ENCODE results near the gene THADA. TPM values are rescaled to one million over a fixed set of nuclear protein-coding genes. Genes with fewer than 3 reads are reported as not detected.
A peak's percentile ranks its signal among the peaks of the same experiment; 100 is the strongest.
"Not testable (repeated sequence)": the region's sequence is repeated elsewhere in the genome, so short reads cannot be mapped to it uniquely, and the experiment has no call there.

THADA gene
- total RNA-seq, 1 donor from 2014 or later = 29.3 TPM

DNA sequence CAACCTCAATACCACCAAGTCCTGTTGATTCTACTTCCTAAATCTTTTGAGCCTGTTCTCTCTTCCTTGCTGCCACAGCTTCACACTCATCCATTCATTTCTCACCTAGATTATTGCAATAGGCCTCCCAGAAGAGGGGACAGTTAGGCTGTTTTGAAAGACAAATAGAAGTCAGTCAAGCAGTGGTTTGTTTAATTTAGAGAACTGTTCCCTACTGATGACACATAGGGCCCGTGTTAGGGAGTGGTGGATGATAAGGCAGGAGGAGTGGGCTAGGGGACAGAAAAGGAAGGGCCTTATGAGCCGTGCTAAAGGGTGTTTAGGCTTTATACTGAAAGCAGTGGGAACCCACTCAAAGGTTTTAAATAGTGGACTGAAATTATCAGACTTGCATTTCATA, 309.9 kb downstream of the THADA start:
- no peak overlapping the region for H3K4me2 ChIP-seq
- no peak overlapping the region for H3K4me3 ChIP-seq
- Mint-ChIP-seq H3K36me3 (peaks cover 70% of the 10 kb centered on the region), H3K4me3 (no peak overlapping the region), H3K27me3 (ENCODE audit: insufficient read depth, low read depth) (peaks cover 6% of the 10 kb centered on the region), H3K27ac (peak overlapping the region; percentile 28), H3K9me3 (peaks cover 40% of the 10 kb centered on the region), H3K4me1 (no peaks in the 10 kb centered on the region)
- H3K27me3 ChIP-seq = no peaks in the 10 kb centered on the region
- H3F3A ChIP-seq (ENCODE audit: low read depth) = no peaks in the 10 kb centered on the region
- H4K20me1 ChIP-seq (ENCODE audit: low read depth) = no peaks in the 10 kb centered on the region
- H3K27ac ChIP-seq = no peak overlapping the region
- H3K36me3 ChIP-seq = peaks cover 8% of the 10 kb centered on the region
- no peak for DNase-seq (ENCODE audit: low spot score)
- H3K79me2 ChIP-seq (ENCODE audit: low read depth) = no peaks in the 10 kb centered on the region
- no peaks in the 10 kb centered on the region for H3K4me1 ChIP-seq
- no peak overlapping the region for H2AFZ ChIP-seq (replicated peaks)
- no peak overlapping the region for H3K9ac ChIP-seq
- TF ChIP-seq EZH2 (IDR thresholded peaks at IDR 0.05) (no peak), EZH2phosphoT487 (IDR thresholded peaks at IDR 0.05) (no peak), CTCF (IDR thresholded peaks at IDR 0.05) (no peak)
- H3K9me3 ChIP-seq (ENCODE audit: low read depth) = no peaks in the 10 kb centered on the region

DNA sequence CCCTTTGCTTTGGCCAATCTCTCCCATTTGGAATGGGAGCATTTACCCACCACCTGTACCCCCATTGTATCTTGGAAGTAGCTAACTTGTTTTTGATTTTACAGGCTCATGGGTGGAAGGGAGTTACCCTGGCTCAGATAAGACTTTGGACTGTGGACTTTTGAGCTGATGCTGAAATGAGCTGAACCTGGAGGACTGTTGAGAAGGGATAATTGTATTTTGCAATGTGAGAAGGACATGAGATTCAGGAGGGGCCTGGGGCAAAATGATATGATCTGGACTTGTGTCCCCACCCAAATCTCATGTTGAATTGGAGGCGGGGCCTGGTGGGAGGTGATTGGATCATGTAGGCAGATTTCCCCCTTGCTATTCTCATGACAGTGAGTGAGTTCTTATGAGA, 310.9 kb downstream of the THADA start:
- H3K4me1 Mint-ChIP-seq = no peaks in the 10 kb centered on the region
- Histone ChIP-seq H3K27me3 (no peaks in the 10 kb centered on the region), H3K79me2 (ENCODE audit: low read depth) (no peaks in the 10 kb centered on the region), H3K4me3 (no peak overlapping the region), H3K9ac (no peak overlapping the region), H3K27ac (no peak overlapping the region), H3K36me3 (peaks cover 8% of the 10 kb centered on the region), H3K4me1 (no peaks in the 10 kb centered on the region), H2AFZ (replicated peaks) (no peak overlapping the region), H4K20me1 (ENCODE audit: low read depth) (no peaks in the 10 kb centered on the region), H3F3A (ENCODE audit: low read depth) (no peaks in the 10 kb centered on the region), H3K9me3 (ENCODE audit: low read depth) (no peaks in the 10 kb centered on the region), H3K4me2 (no peak overlapping the region)
- H3K36me3 Mint-ChIP-seq = peaks cover 65% of the 10 kb centered on the region
- DNase-seq (ENCODE audit: low spot score) = no peak
- no peak overlapping the region for H3K27ac Mint-ChIP-seq
- H3K27me3 Mint-ChIP-seq (ENCODE audit: insufficient read depth, low read depth) = peaks cover 6% of the 10 kb centered on the region
- H3K4me3 Mint-ChIP-seq = no peak overlapping the region
- TF ChIP-seq CTCF (IDR thresholded peaks at IDR 0.05) (no peak), EZH2 (IDR thresholded peaks at IDR 0.05) (no peak), EZH2phosphoT487 (IDR thresholded peaks at IDR 0.05) (no peak)
- peaks cover 40% of the 10 kb centered on the region for H3K9me3 Mint-ChIP-seq

DNA sequence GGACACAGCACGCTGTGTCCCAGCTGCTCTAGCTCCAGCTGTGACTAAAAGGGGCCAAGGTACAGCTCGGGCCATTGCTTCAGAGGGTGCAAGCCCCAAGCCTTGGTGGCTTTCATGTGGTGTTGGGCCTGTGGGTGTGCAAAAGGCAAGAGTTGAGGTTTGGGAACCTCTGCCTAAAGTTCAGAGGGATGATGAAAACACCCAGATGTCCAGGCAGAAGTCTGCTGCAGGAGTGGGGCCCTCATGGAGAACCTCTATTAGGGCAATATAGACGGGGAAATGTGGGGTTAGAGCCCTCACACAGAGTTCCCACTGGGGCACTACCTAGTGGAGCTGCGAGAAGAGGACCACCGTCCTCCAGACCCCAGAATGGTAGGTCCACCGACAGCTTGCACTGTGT, 311.5 kb downstream of the THADA start:
- H3K4me2 ChIP-seq; H3K27me3 Mint-ChIP-seq (ENCODE audit: insufficient read depth, low read depth); H3K27me3 ChIP-seq; H3K79me2 ChIP-seq (ENCODE audit: low read depth); H3K27ac Mint-ChIP-seq; H3F3A ChIP-seq (ENCODE audit: low read depth); H3K9me3 ChIP-seq (ENCODE audit: low read depth); H3K9ac ChIP-seq; H3K27ac ChIP-seq; H4K20me1 ChIP-seq (ENCODE audit: low read depth); H3K4me3 Mint-ChIP-seq; H3K4me1 ChIP-seq; H3K4me1 Mint-ChIP-seq; H3K36me3 ChIP-seq; DNase-seq (ENCODE audit: low spot score); H2AFZ ChIP-seq (replicated peaks); H3K4me3 ChIP-seq: not testable (repeated sequence)
- H3K9me3 Mint-ChIP-seq = peaks cover 40% of the 10 kb centered on the region
- H3K36me3 Mint-ChIP-seq = peaks cover 67% of the 10 kb centered on the region

DNA sequence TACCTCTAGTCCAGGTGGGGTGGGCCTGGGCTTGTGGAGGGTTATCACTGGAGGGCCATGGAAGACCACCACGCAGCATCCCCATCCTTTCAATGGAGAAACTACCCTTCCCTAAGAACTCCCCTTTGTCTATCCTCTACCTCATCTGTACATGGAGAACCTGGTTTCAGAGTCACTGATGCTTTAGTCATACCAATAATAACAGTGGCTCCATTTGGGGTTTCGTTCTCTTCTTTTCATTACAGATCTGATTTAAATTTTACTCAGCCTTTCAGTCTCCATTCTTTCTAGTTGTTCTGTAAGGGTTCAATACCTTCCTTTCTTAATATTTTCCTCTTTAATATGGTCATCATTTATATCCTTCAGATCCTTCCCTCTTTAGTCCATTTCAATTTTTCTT, 314.8 kb downstream of the THADA start:
- Histone ChIP-seq H3K79me2 (ENCODE audit: low read depth) (no peaks in the 10 kb centered on the region), H3K9ac (no peak overlapping the region), H3F3A (ENCODE audit: low read depth) (no peaks in the 10 kb centered on the region), H3K9me3 (ENCODE audit: low read depth) (no peaks in the 10 kb centered on the region), H2AFZ (replicated peaks) (no peak overlapping the region), H3K27ac (no peak overlapping the region), H3K4me3 (no peak overlapping the region), H3K27me3 (no peaks in the 10 kb centered on the region), H4K20me1 (ENCODE audit: low read depth) (no peaks in the 10 kb centered on the region), H3K4me1 (peaks cover 12% of the 10 kb centered on the region), H3K36me3 (peaks cover 8% of the 10 kb centered on the region), H3K4me2 (no peak overlapping the region)
- DNase-seq (ENCODE audit: low spot score) = no peak
- TF ChIP-seq CTCF (IDR thresholded peaks at IDR 0.05) = no peak
- H3K4me3 Mint-ChIP-seq = no peak overlapping the region
- peaks cover 30% of the 10 kb centered on the region for H3K9me3 Mint-ChIP-seq
- H3K4me1 Mint-ChIP-seq = peaks cover 25% of the 10 kb centered on the region
- H3K27ac Mint-ChIP-seq = no peak overlapping the region
- peaks cover 46% of the 10 kb centered on the region for H3K36me3 Mint-ChIP-seq
- peaks cover 5% of the 10 kb centered on the region for H3K27me3 Mint-ChIP-seq (ENCODE audit: insufficient read depth, low read depth)

Measured in neural progenitor cell (in vitro differentiated cells).